ENCODE data around the gene ZNF362.
"Not testable (repeated sequence)": the region's sequence is repeated elsewhere in the genome, so short reads cannot be mapped to it uniquely, and the experiment has no call there.

ZNF362 gene

GRCh38 chr1:33256471-33257206 lies at the start of gene ZNF362:
Gene ZNF362 (plus strand): TSS chr1:33256492. CDS start chr1:33270575, 14,083 bp downstream.
- DNase-seq: peak; percentile 65 to 66

GRCh38 chr1:33211972-33212371 lies 44.3 kb upstream of the ZNF362 start:
- no peak for DNase-seq

- DNase-seq: no peak
These were observed 36.2 kb upstream of the ZNF362 start for GRCh38 chr1:33219886-33220661.

GRCh38 chr1:33220676-33221384 lies 35.5 kb upstream of the ZNF362 start:
- DNase-seq: no peak

- no peak for DNase-seq
These were observed 34.9 kb upstream of the ZNF362 start for GRCh38 chr1:33221385-33221758.

- DNase-seq: no peak
These were observed 33.9 kb upstream of the ZNF362 start for GRCh38 chr1:33222381-33222780.

- DNase-seq: no peak
These were observed 32.1 kb upstream of the ZNF362 start for GRCh38 chr1:33224166-33224707.

GRCh38 chr1:33225586-33225985 lies 30.7 kb upstream of the ZNF362 start:
- DNase-seq: no peak

- DNase-seq: no peak
These were observed 27.3 kb upstream of the ZNF362 start for GRCh38 chr1:33228935-33229487.

- DNase-seq: no peak
These were observed 25.1 kb upstream of the ZNF362 start for GRCh38 chr1:33231166-33231565.

GRCh38 chr1:33232716-33233115 lies 23.6 kb upstream of the ZNF362 start:
- no peak for DNase-seq

GRCh38 chr1:33234131-33234530 lies 22.2 kb upstream of the ZNF362 start:
- DNase-seq: no peak

- no peak for DNase-seq
These were observed 21.7 kb upstream of the ZNF362 start for GRCh38 chr1:33234588-33234990.

- DNase-seq: no peak
These were observed 20.8 kb upstream of the ZNF362 start for GRCh38 chr1:33235521-33235920.

GRCh38 chr1:33236498-33236897 lies 19.8 kb upstream of the ZNF362 start:
- DNase-seq: no peak

GRCh38 chr1:33237579-33237978 lies 18.7 kb upstream of the ZNF362 start:
- DNase-seq: no peak

GRCh38 chr1:33238194-33238724 lies 18.0 kb upstream of the ZNF362 start:
- not testable (repeated sequence) for DNase-seq

GRCh38 chr1:33239410-33239809 lies 16.9 kb upstream of the ZNF362 start:
- not testable (repeated sequence) for DNase-seq

GRCh38 chr1:33241866-33242265 lies 14.4 kb upstream of the ZNF362 start:
- DNase-seq: no peak

GRCh38 chr1:33242652-33243051 lies 13.6 kb upstream of the ZNF362 start:
- no peak for DNase-seq

- no peak for DNase-seq
These were observed 12.0 kb upstream of the ZNF362 start for GRCh38 chr1:33244143-33244808.

- no peak for DNase-seq
These were observed 11.5 kb upstream of the ZNF362 start for GRCh38 chr1:33244809-33245186.

Measured in activated CD4-positive, alpha-beta T cell treated with anti-CD3 and anti-CD28 coated beads, Interleukin-2, amount 50 U/mL, for 4 hours (primary cell).